Suprapubic skin (tissue), 4 donors: ENCODE data around the gene MROH2B. TPM values are rescaled to one million over a fixed set of nuclear protein-coding genes. Genes with fewer than 3 reads are reported as not detected.

Source experiments
- DNase-seq, 2 donors: peaks; one replicate each; pipeline ENCODE4 v3.0.0-alpha.2; 2019; ENCODE audit warnings: low spot score in 2 of 2
- H3K27ac ChIP-seq: fragments of 200-600 bp; sonication (generic); one replicate; pipeline ENCODE4 v1.5.1; 2019
- H3K27me3 ChIP-seq: fragments of 200-600 bp; sonication (generic); one replicate; pipeline ENCODE4 v1.5.1; 2019
- H3K36me3 ChIP-seq: fragments of 200-600 bp; sonication (generic); one replicate; pipeline ENCODE4 v1.5.1; 2019
- H3K4me1 ChIP-seq: fragments of 200-600 bp; sonication (generic); one replicate; pipeline ENCODE4 v1.5.1; 2019
- H3K4me3 ChIP-seq: fragments of 200-600 bp; sonication (generic); one replicate; pipeline ENCODE4 v1.5.1; 2019; ENCODE audit warnings: mild to moderate bottlenecking
- H3K9me3 ChIP-seq: fragments of 200-600 bp; sonication (generic); one replicate; pipeline ENCODE4 v1.5.1; 2019
- EP300 ChIP-seq: sonication (generic); formaldehyde crosslinking; IDR thresholded peaks from one replicate; pipeline ENCODE4 v1.6.1; 2017; ENCODE audit warnings: antibody characterized with exemption
- POLR2A ChIP-seq, 2 donors: fragments of 450-650 bp; IDR thresholded peaks; one replicate each; pipeline ENCODE4 v1.6.1; 2017; ENCODE audit warnings: antibody characterized with exemption in 2 of 2, mild to moderate bottlenecking in 2 of 2, moderate library complexity in 2 of 2
- POLR2AphosphoS5 ChIP-seq, 3 donors: sonication (generic); formaldehyde crosslinking; IDR thresholded peaks; one replicate each; pipeline ENCODE4 v1.6.1; 2017; ENCODE audit warnings: antibody characterized with exemption in 3 of 3
- WGBS: methylation state at CpG from one replicate; pipeline ENCODE4 v1.1.5; 2018; 5-methylcytosine and 5-hydroxymethylcytosine counted together
- total RNA-seq, 4 donors: library from RNA; depleted of rRNA; stranded (reverse); fragments of >200 nt; gene quantifications; one replicate each; pipeline ENCODE4 v1.1.0, GENCODE V29; 2016
- TF ChIP-seq, protein P1 (sequence below), 2 donors: fragments of 200-600 bp in 1 of 2; fragments of 450-650 bp in 1 of 2; sonication (generic) in 1 of 2; IDR thresholded peaks; one replicate each; pipeline ENCODE4 v1.5.1; 2016 to 2019; ENCODE audit warnings: antibody characterized with exemption in 2 of 2, mild to moderate bottlenecking in 1 of 2, moderate library complexity in 1 of 2

MROH2B gene
- total RNA-seq, result not detected

DNA sequence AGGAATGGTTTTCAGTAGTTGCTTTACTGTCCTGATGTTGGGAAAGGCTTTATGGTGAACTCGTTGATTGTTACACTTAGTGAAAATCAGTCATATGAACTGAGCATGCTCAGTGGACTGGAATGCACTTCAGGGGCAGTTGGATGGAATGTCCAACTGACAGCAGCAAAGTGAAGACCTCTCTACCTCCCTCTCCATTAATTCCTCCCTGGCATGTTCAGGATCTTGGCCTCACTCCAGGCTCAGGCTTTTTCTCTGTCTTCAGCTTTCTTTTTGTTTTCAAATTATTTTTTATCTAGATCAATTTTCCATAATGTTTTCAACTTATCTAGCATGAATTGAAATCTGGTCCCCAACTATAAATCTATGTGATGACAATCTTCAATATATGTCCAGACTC, at the start of gene MROH2B:
TSS of gene MROH2B (minus strand) at position 101 of the 400 bp plus-strand sequence. CDS start 490 bp downstream, outside the sequence.
- no peaks in the 10 kb centered on the region for H3K4me1 ChIP-seq
- no peak within 1 kb of the TSS for H3K4me3 ChIP-seq
- no peaks in the 10 kb centered on the region for H3K9me3 ChIP-seq
- no peaks in the 10 kb centered on the region for H3K36me3 ChIP-seq
- TF ChIP-seq, protein P1, sequence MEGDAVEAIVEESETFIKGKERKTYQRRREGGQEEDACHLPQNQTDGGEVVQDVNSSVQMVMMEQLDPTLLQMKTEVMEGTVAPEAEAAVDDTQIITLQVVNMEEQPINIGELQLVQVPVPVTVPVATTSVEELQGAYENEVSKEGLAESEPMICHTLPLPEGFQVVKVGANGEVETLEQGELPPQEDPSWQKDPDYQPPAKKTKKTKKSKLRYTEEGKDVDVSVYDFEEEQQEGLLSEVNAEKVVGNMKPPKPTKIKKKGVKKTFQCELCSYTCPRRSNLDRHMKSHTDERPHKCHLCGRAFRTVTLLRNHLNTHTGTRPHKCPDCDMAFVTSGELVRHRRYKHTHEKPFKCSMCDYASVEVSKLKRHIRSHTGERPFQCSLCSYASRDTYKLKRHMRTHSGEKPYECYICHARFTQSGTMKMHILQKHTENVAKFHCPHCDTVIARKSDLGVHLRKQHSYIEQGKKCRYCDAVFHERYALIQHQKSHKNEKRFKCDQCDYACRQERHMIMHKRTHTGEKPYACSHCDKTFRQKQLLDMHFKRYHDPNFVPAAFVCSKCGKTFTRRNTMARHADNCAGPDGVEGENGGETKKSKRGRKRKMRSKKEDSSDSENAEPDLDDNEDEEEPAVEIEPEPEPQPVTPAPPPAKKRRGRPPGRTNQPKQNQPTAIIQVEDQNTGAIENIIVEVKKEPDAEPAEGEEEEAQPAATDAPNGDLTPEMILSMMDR (IDR thresholded peaks at IDR 0.05), result no peak
- TF ChIP-seq POLR2A (IDR thresholded peaks at IDR 0.05), result no peak
- TF ChIP-seq EP300, result no peak
- TF ChIP-seq POLR2AphosphoS5 (IDR thresholded peaks at IDR 0.05), result no peak
- no peak for DNase-seq
- H3K27ac ChIP-seq, result no peak within 1 kb of the TSS
- WGBS, result 88% methylated on average over 1 of the region's 1 CpG
- no peaks in the 10 kb centered on the region for H3K27me3 ChIP-seq

DNA sequence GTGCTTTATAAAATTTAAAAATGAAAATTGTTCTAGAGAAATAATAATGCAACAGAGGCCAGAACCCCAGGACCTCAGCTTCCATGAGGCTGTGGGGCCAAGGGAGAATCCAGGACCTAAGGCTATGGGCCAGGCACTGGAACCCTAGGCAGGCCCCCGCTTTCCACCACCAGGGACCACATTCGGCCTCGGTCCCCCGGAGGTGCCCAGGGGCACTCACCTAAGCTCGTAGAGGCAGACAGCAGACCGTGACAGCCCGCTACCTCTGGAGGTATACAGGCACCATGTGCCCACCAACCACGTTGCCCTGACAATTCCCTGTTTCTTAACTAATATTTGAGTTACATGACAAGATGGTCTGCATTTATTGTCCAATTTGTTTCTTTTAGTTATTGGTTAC, 49.5 kb upstream of the MROH2B start:
- H3K9me3 ChIP-seq, result no peaks in the 10 kb centered on the region
- H3K4me3 ChIP-seq, result no peak overlapping the region
- TF ChIP-seq POLR2A (IDR thresholded peaks at IDR 0.05) (no peak), EP300 (no peak), POLR2AphosphoS5 (IDR thresholded peaks at IDR 0.05) (no peak)
- TF ChIP-seq, protein P1 (IDR thresholded peaks at IDR 0.05), result no peak
- H3K36me3 ChIP-seq, result no peaks in the 10 kb centered on the region
- no peak for DNase-seq
- H3K27me3 ChIP-seq, result no peaks in the 10 kb centered on the region
- no peaks in the 10 kb centered on the region for H3K4me1 ChIP-seq
- no peak overlapping the region for H3K27ac ChIP-seq
- WGBS, result 86% methylated on average over 8 of the region's 8 CpGs

DNA sequence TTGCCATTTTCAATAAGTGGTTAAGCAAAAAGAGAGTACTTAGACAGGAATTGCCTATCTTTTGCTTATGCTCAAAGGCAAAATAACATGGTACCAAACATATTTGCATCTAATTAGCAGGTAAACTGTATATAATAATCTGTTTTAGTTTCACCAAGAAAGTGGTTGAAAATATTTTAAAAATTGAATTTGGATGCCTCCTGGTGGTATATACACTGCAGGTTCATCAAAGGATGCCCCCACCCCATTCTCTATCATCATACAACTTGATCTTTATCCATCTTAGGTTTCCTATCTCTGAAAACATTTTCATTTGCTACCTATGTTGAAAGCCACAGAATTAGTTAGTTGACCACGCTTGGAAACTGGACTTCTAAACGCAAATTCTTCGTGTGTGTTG, 47.0 kb upstream of the MROH2B start:
- no peak for TF ChIP-seq POLR2AphosphoS5 (IDR thresholded peaks at IDR 0.05)
- TF ChIP-seq, protein P1 (IDR thresholded peaks at IDR 0.05), result no peak
- no peak for TF ChIP-seq EP300
- no peak for TF ChIP-seq POLR2A (IDR thresholded peaks at IDR 0.05)
- Histone ChIP-seq H3K27ac (no peak overlapping the region), H3K4me1 (no peaks in the 10 kb centered on the region), H3K9me3 (no peaks in the 10 kb centered on the region), H3K27me3 (no peaks in the 10 kb centered on the region), H3K36me3 (no peaks in the 10 kb centered on the region), H3K4me3 (no peak overlapping the region)
- WGBS, result 91% methylated on average over 3 of the region's 3 CpGs
- DNase-seq, result no peak

GRCh38 chr5:41115281-41115680, 44.1 kb upstream of the MROH2B start:
- no peaks in the 10 kb centered on the region for H3K4me1 ChIP-seq
- 47% methylated on average over 2 of the region's 2 CpGs for WGBS
- no peaks in the 10 kb centered on the region for H3K36me3 ChIP-seq
- TF ChIP-seq, protein P1 (IDR thresholded peaks at IDR 0.05), result no peak
- no peak for TF ChIP-seq POLR2A (IDR thresholded peaks at IDR 0.05)
- H3K27me3 ChIP-seq, result no peaks in the 10 kb centered on the region
- H3K27ac ChIP-seq, result no peak overlapping the region
- H3K9me3 ChIP-seq, result no peaks in the 10 kb centered on the region
- no peak overlapping the region for H3K4me3 ChIP-seq
- DNase-seq, result no peak

DNA sequence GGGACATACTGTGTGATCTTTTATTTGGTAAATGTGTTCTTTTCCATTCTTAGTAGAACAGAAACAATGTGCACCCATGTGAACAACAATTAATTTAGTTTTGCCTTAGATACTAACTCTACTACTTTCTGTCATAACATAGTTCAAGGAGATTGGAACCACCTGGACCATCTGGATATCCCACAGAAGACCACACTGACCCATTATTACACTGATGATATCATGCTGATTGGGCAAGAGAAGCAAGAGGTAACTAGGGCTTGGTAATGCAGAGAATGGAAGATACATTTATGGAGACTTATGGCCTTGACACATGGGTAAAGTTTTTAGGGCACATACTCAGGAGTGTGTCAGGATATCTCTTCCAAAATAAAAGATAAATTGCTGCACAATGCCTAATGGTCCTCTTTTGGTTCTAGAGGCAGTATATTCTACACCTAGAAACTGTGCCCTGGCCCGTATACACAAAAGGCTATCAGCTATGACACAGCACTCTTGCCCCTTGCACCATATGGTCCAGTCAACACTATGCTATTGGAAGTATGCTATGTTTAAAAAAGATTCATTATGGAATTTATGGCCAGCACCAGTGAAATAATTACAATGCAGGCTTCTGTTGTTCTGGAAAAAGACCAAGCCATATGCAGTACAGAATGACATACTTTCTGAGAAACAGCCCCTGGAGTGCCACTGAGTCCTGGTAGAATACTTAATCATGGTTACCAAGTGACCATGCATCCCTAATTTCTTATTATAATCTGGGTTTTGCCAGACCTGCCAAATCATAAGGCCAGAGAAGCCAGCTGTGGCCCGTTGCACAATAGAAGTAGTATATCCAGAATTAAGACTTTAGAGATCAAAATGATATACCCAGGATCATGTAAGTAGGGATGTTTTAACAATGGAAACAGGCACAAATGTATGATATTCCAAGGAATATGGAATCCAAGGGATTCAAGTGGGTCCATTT, 41.6 kb upstream of the MROH2B start:
- no peaks in the 10 kb centered on the region for H3K4me1 ChIP-seq
- no peaks in the 10 kb centered on the region for H3K9me3 ChIP-seq
- no peak overlapping the region for H3K4me3 ChIP-seq
- H3K27me3 ChIP-seq, result no peaks in the 10 kb centered on the region
- H3K36me3 ChIP-seq, result no peaks in the 10 kb centered on the region
- TF ChIP-seq POLR2AphosphoS5 (IDR thresholded peaks at IDR 0.05), result no peak
- TF ChIP-seq EP300, result no peak
- TF ChIP-seq, protein P1 (IDR thresholded peaks at IDR 0.05), result no peak
- no peak for TF ChIP-seq POLR2A (IDR thresholded peaks at IDR 0.05)
- 66% methylated on average over 2 of the region's 2 CpGs for WGBS
- no peak for DNase-seq
- H3K27ac ChIP-seq, result no peak overlapping the region
